GM19035 (cell line): ENCODE results near the gene SWSAP1.
A peak's percentile ranks its signal among the peaks of the same experiment; 100 is the strongest.
"Not testable (repeated sequence)": the region's sequence is repeated elsewhere in the genome, so short reads cannot be mapped to it uniquely, and the experiment has no call there.

Source experiments
- ATAC-seq: cut with Tn5 transposase; IDR thresholded peaks from one replicate; pipeline ENCODE4 v1.9.1; 2021; ENCODE audit not compliant: unreplicated experiment

The SWSAP1 gene

GRCh38 chr19:11406703-11407236, 32.3 kb downstream of the SWSAP1 start:
- ATAC-seq, result not testable (repeated sequence)

GRCh38 chr19:11408591-11408990, 34.1 kb downstream of the SWSAP1 start:
- no peak for ATAC-seq

- ATAC-seq, result no peak
Measured at GRCh38 chr19:11410682-11411081, 36.2 kb downstream of the SWSAP1 start.

GRCh38 chr19:11414544-11414943, 40.1 kb downstream of the SWSAP1 start:
- no peak for ATAC-seq

- ATAC-seq, result no peak
Measured at GRCh38 chr19:11416346-11417052, 42.0 kb downstream of the SWSAP1 start.

- ATAC-seq, result no peak
Measured at GRCh38 chr19:11418094-11418548, 43.7 kb downstream of the SWSAP1 start.

GRCh38 chr19:11418549-11419506, 44.4 kb downstream of the SWSAP1 start, which contains the start of gene RGL3:
RGL3 (minus strand) TSS chr19:11419314; CDS start chr19:11419278, 36 bp downstream.
- no peak for ATAC-seq

- no peak for ATAC-seq
Measured at GRCh38 chr19:11420429-11421370, 46.2 kb downstream of the SWSAP1 start.

GRCh38 chr19:11421371-11422098, 47.1 kb downstream of the SWSAP1 start:
- ATAC-seq, result peak; percentile 60

GRCh38 chr19:11422163-11423065, 47.9 kb downstream of the SWSAP1 start:
- peak; percentile 76 for ATAC-seq

- ATAC-seq, result no peak
Measured at GRCh38 chr19:11423164-11423790, 48.8 kb downstream of the SWSAP1 start.

GRCh38 chr19:11423791-11424181, 49.3 kb downstream of the SWSAP1 start:
- no peak for ATAC-seq
